ENCODE measurements around the gene IL15RA. TPM values are rescaled to one million over a fixed set of nuclear protein-coding genes. Genes with fewer than 3 reads are reported as not detected.
"Not testable (repeated sequence)": the region's sequence is repeated elsewhere in the genome, so short reads cannot be mapped to it uniquely, and the experiment has no call there.

IL15RA gene
- total and polyA plus RNA-seq, 4 donors = 13.2 to 67.7 (median 32.7) TPM

GRCh38 chr10:5911670-5912069 lies 65.7 kb downstream of the IL15RA start:
- no peaks in the 10 kb centered on the region for H3K27me3 ChIP-seq (ENCODE audit: control insufficient read depth in 3 of 3, insufficient read depth in 3 of 3, low read length in 2 of 3)
- no peak for TF ChIP-seq CTCF (IDR thresholded peaks at IDR 0.05; ENCODE audit: control extremely low read depth, extremely low read depth)
- WGBS, 2 donors = 95 to 100% methylated on average over 4 of the region's 4 CpGs
- ATAC-seq (ENCODE audit: insufficient read depth, low FRiP score) (no peak), DNase-seq (no peak)
- no peaks in the 10 kb centered on the region for H3K9me3 ChIP-seq (ENCODE audit: control insufficient read depth in 4 of 4, insufficient read depth in 3 of 4, low read length in 3 of 4)
- no peak overlapping the region for H3K27ac ChIP-seq (ENCODE audit: low read depth in 1 of 2, low read length in 1 of 2)
- H3K4me3 ChIP-seq = no peak overlapping the region
- peaks cover 39 to 65% (median 61%) of the 10 kb centered on the region in 4 donors for H3K36me3 ChIP-seq (ENCODE audit: control insufficient read depth in 4 of 4, insufficient read depth in 4 of 4, low read length in 4 of 4)
- H3K4me1 ChIP-seq (ENCODE audit: control insufficient read depth in 5 of 5, insufficient read depth in 5 of 5, low read length in 5 of 5) = no peaks in the 10 kb centered on the region
- no peak overlapping the region for H3K9ac ChIP-seq (ENCODE audit: insufficient read depth in 1 of 2, low read length in 2 of 2)

- TF ChIP-seq CTCF (IDR thresholded peaks at IDR 0.05; ENCODE audit: control extremely low read depth, extremely low read depth) = no peak
- H3K4me1 ChIP-seq (ENCODE audit: control insufficient read depth in 5 of 5, insufficient read depth in 5 of 5, low read length in 5 of 5) = peaks cover 0 to 5% (median 1%) of the 10 kb centered on the region in 5 donors
- peaks cover 28 to 60% (median 56%) of the 10 kb centered on the region in 4 donors for H3K36me3 ChIP-seq (ENCODE audit: control insufficient read depth in 4 of 4, insufficient read depth in 4 of 4, low read length in 4 of 4)
- H3K27ac ChIP-seq (ENCODE audit: low read depth in 1 of 2, low read length in 1 of 2) = no peak overlapping the region
- no peak overlapping the region for H3K4me3 ChIP-seq
- no peak for ATAC-seq (ENCODE audit: insufficient read depth, low FRiP score)
- H3K9ac ChIP-seq (ENCODE audit: insufficient read depth in 1 of 2, low read length in 2 of 2) = no peak overlapping the region
- H3K9me3 ChIP-seq (ENCODE audit: control insufficient read depth in 4 of 4, insufficient read depth in 3 of 4, low read length in 3 of 4) = no peaks in the 10 kb centered on the region
- no peak for DNase-seq
- WGBS, 2 donors = 87 to 90% methylated on average over 18 of the region's 18 CpGs
- no peaks in the 10 kb centered on the region for H3K27me3 ChIP-seq (ENCODE audit: control insufficient read depth in 3 of 3, insufficient read depth in 3 of 3, low read length in 2 of 3)
These were observed 66.8 kb downstream of the IL15RA start for GRCh38 chr10:5910323-5911100.

GRCh38 chr10:5908676-5909075 lies 68.7 kb downstream of the IL15RA start:
- not testable (repeated sequence) for DNase-seq; H3K4me1 ChIP-seq (ENCODE audit: control insufficient read depth in 5 of 5, insufficient read depth in 5 of 5, low read length in 5 of 5); H3K9me3 ChIP-seq (ENCODE audit: control insufficient read depth in 4 of 4, insufficient read depth in 3 of 4, low read length in 3 of 4); H3K27ac ChIP-seq (ENCODE audit: low read depth in 1 of 2, low read length in 1 of 2); ATAC-seq (ENCODE audit: insufficient read depth, low FRiP score); H3K4me3 ChIP-seq; H3K9ac ChIP-seq (ENCODE audit: insufficient read depth in 1 of 2, low read length in 2 of 2); H3K27me3 ChIP-seq (ENCODE audit: control insufficient read depth in 3 of 3, insufficient read depth in 3 of 3, low read length in 2 of 3)
- 91 to 92% methylated on average over 7 of the region's 7 CpGs for WGBS, 2 donors
- H3K36me3 ChIP-seq (ENCODE audit: control insufficient read depth in 4 of 4, insufficient read depth in 4 of 4, low read length in 4 of 4) = peaks cover 13 to 49% (median 41%) of the 10 kb centered on the region in 4 donors

GRCh38 chr10:5906651-5907050 lies 70.7 kb downstream of the IL15RA start:
- H3K27me3 ChIP-seq (ENCODE audit: control insufficient read depth in 3 of 3, insufficient read depth in 3 of 3, low read length in 2 of 3) = no peaks in the 10 kb centered on the region
- H3K9me3 ChIP-seq (ENCODE audit: control insufficient read depth in 4 of 4, insufficient read depth in 3 of 4, low read length in 3 of 4) = no peaks in the 10 kb centered on the region
- DNase-seq (no peak), ATAC-seq (ENCODE audit: insufficient read depth, low FRiP score) (no peak)
- 80 to 89% methylated on average over 5 of the region's 5 CpGs for WGBS, 2 donors
- H3K36me3 ChIP-seq (ENCODE audit: control insufficient read depth in 4 of 4, insufficient read depth in 4 of 4, low read length in 4 of 4) = peaks cover 8 to 36% (median 29%) of the 10 kb centered on the region in 4 donors
- no peak overlapping the region for H3K27ac ChIP-seq (ENCODE audit: low read depth in 1 of 2, low read length in 1 of 2)
- H3K9ac ChIP-seq (ENCODE audit: insufficient read depth in 1 of 2, low read length in 2 of 2) = no peak overlapping the region
- peaks cover 0 to 6% (median 2%) of the 10 kb centered on the region in 5 donors for H3K4me1 ChIP-seq (ENCODE audit: control insufficient read depth in 5 of 5, insufficient read depth in 5 of 5, low read length in 5 of 5)
- TF ChIP-seq CTCF (IDR thresholded peaks at IDR 0.05; ENCODE audit: control extremely low read depth, extremely low read depth) = no peak
- H3K4me3 ChIP-seq = no peak overlapping the region

All from lung (tissue), 12 donors.